Measurements from ENCODE around the gene DUOXA1. TPM values are rescaled to one million over a fixed set of nuclear protein-coding genes. Genes with fewer than 3 reads are reported as not detected.
"Not testable (repeated sequence)": the region's sequence is repeated elsewhere in the genome, so short reads cannot be mapped to it uniquely, and the experiment has no call there.

The DUOXA1 gene
- total RNA-seq, 1 experiment from 2014 or later: not detected

DNA sequence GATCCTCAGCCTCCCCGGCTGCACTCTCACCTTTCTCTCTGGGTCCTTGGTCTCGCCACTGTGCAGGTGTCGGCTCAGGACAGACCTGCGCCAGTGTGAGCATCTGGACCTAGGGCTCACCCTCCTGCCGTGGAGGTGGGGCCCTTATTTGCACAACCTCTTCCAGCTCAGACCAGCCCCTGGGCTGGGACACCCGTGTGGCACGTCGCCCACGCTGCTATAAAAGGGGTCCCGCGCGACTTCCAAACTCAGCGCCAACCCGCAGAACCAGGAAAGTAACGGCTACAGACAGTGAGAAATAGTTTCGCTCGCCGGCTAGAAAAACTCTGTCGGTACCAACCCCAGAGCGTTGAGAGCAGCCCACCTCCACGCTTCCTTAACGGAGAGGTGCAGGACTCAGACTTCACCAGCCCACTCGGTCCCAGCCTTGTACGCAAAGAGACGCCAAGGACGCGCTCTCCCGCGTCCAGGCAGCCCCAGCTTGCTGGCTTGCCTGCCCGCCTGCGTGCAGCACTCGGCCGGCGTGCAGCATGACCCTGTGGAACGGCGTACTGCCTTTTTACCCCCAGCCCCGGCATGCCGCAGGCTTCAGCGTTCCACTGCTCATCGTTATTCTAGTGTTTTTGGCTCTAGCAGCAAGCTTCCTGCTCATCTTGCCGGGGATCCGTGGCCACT is 15.5 kb downstream of the DUOXA1 start, which contains the start of the genes DUOX2 and DUOXA2:
Gene DUOX2, minus strand, starts transcription at position 97 of the 675 bp plus-strand sequence. CDS start 761 bp downstream, outside the sequence.
Gene DUOXA2, plus strand, starts transcription at position 251 of the 675 bp plus-strand sequence. Its CDS starts 280 bp downstream, at position 531.
- no peak for DNase-seq (ENCODE audit: low spot score)

DNA sequence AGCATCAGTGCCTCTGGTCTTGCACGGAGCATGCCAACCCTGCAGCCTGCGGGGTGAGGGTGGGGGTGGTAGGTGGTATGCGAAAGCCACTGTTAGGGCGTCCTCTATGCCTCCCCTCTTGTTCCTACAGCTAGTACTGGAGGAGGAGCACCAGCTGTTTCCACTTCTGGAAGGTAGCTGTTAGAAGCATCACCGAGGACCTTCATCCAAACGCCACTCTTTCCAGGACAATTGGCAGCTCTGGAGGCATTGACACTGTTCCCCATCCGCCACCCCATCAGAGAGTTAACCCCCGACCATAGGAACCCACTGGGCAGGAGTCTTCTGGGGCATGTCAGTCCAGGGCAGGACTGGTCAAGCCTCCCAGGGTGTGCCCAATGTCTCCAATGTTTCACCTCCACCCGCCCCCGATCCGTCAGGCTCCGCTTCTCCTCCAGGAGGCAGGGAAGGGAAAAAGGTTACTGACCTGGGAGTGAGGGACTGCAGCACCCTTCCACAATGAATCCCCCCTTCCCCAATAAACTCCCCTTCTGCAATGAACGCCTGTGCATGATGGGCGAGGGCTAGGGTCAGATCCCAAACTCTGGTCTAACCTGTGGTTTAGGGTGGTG is 16.2 kb downstream of the DUOXA1 start:
- DNase-seq (ENCODE audit: low spot score): no peak

DNA sequence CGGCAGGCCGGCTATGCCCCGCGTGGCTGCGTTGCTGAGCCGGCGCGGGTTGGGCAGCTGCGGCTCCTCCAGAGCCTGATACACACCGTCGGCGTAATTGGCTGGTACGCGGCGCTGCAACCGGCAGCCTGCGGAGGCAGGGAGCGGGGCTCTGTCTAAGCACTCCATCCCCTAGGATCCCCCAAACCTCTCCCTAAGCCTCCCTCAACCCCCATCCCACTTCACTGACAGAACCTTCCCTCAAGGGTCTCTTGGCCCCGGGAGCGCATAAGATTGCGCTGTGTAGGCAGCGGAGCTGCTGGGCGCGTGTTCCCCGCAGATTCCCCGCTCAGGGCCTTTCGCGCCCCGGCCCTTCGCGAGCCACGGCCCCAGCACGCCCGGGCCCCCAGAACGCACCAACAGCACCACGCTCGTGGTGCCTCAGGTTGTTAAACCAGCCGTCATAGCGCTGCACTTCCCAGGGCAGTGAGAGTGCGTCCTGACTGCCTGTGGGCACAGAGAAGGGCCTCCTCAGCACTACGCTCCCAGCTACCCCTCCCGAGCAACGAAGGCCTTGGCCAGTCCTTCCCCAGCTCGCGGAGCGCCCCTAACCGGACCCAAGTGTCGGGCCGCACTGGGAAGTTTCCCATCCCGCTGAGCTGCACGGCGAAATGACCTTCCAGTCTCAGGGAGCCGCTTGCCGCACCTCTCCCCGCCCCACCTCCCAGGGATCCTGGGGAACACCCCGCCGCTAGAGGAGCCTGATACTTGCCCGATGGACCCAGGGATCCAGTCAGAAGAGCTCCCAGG is 16.9 kb downstream of the DUOXA1 start:
- no peak for DNase-seq (ENCODE audit: low spot score)

DNA sequence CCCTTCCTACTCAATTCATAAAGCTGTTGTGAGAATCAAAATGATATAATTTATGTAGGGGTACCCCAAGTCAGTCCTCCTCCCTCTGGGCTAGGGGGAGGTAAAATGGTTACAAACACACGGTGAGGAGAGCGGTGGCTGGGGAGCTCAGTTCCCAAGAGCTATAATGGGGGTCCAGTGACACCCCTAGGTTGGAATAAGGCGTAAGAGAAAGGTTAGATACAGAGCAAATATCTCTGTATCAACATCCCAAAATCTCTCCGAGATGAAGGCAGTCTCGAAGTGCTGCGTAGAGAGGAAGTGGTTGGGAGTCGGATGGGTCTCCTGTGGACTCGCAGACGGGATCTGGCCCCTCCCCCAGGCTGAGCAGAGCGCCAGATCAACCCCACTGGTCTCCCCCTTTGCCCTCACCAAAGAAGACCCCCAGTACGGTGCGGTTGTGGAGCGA is 17.5 kb downstream of the DUOXA1 start:
- DNase-seq (ENCODE audit: low spot score): no peak

DNA sequence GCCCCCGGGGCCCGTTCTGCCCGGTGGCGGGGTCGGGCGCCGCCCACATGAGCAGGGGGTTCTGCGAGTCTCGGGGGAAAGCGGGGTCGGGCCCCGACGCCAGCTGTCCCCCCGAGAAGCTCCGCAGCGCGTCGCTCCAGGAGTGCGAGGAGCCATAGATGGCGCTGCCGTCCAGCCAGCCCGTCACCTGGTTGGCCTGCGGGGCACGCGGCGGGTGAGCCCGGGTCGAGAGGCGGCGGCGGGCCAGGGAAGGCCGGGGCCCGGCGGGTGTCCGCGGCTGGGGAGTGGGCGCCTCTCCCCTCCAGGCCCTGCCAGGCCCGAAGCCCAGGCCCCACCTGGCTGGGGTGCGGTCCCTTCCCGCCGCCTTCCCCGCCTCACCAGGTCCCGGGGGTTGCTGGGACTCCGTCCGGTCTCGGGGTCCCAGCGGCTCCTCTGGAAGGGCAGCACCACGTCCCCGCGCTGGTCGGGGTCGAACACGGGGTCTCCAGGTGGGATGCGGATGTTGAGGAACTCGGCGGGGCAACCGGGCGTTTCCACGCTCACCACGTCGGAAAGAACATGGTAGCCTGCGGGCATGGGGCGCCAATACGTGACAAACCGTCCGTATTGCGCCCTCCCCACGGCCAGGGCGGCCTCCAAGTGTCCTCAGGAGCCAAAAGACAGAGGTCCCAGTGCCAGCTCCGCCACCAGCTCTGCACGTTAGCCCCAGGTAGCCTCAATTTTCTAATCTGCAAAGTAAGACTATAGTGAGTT is 18.1 kb downstream of the DUOXA1 start:
- no peak for DNase-seq (ENCODE audit: low spot score)

DNA sequence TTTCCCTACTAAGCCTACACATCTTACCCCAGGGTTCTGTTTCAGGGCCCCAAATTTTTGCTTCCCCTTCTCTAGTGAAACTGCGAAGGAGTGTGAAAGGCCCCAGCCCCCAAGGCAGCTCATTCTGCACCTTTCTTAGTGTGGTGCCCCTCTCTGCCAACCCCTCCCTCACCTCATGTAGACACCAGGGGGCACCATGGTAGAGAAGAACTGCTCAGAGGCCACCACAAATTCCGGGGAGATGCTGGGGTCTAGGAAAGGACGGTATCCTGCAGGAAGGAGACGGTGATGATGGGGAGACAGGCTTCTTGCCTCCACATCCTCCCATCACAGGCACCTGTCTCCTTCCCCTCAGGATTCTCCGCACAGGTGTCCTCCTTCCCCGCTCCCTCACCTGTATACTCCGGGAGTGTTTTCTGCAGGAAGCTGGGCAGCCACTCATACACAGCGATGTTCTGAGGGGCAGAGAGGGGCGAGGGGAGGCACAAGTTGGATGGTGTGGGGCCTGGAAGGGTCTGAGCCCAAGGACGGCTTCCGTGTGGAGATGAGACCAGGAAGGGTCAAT is 19.3 kb downstream of the DUOXA1 start:
- no peak for DNase-seq (ENCODE audit: low spot score)

DNA sequence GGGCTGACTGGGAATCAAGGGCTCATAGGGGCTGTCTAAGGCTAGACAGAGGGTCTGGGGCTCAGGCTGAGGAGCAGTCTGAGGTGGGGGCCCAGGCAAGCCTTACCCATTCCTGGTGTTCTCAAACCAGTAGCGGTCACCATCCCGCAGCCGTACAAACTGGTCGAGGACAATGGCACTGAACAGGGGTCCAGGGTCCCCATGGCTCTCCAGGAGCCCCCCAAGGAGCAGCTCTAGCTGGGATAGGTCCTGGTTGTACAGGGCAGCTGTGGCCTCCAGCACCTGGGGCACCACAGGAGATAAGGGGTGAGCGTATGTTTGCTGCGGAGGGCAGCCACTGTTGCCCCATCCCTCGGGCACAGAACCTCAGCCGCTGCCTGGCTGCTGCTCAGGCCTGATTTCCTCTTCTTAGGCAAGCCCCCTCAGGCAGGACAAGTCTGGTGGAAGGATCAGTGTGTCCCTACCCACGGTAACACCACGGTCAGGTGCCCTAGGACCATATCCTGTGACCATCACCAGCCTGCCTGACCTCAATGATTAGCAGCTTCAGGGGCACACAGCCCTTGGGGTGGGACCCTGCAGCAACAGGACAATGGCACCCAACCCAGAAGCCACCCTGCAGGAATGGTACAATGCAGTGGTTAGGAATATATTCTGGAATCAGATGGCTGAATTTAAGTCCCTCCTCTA is 21.6 kb downstream of the DUOXA1 start:
- DNase-seq (ENCODE audit: low spot score): no peak

DNA sequence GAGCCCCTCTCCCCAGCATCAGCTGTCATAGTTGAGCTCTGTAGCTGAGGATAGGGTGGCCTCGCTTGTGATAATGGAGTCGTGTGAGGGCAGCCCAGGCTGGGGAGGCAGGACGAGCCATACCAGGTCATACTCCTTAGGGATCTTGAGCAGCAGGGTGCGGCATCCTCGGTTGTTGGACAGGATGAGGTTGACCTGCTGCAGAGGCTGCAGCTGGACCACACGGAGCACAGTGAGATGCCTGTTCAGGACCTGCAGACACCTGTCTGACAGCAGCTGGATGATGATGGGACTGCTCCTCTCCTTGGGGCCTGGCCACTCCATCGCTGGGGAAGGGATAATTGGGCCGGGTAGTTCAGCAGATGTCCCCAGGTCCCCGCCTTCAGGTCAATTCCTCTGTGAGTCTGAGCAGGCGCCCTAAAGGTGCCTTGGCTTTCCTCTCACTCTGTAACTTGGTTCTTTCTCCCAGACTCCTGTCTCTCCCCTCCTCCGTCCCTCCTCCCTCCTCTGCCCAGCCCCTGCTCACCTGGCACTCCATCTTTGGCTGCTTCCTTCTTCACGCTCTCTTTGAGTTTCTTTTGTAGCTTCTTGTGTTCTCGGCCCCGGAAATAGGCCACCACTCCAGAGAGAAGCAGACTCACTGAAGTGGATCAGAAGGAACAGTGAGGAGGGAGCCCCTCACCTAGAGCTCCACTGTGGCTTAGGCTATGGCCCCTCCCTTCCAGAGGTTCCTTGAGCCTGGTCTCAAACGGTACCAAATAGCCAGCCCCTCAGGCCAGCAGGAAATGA is 23.5 kb downstream of the DUOXA1 start:
- DNase-seq (ENCODE audit: low spot score): no peak

DNA sequence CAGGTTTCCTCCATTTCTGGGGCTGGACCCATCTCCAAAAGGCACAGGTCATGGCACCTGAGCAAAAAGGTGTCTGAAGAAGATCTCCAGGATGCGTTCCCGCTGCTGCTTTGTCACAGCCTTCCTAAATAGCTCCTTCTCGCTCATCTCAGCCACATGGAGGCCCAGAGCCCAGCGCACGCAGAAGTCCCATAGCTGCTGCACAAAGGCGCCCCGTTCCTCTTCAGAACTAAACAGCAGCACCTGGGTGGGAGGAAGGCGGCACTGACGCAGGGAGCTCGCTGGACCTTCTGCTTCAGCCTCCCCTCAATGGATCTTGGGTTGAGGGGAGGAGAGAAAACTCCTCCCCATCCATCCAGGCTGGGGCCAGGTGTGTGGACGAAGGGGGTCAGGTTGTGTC is 24.1 kb downstream of the DUOXA1 start:
- no peak for DNase-seq (ENCODE audit: low spot score)

DNA sequence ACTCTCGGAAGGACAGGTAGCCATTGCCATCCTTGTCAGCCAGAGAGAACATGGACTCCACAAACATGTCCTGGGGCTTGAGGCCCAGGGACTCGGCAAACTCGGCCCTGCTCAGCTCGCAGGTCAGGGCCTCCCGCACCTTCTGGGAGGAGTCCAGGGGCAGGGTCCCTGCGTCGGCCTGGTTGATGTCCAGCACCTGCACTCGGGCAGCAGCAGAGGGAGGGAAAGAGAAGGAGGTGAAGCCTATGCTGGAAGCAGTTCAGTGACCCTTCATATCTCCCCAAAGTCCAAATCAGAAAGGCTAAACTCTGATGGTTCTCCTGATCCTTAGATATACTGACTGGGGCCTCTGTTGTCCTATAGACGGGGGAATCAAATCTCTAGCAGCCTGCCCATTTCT is 25.5 kb downstream of the DUOXA1 start:
- DNase-seq (ENCODE audit: low spot score): not testable (repeated sequence)

DNA sequence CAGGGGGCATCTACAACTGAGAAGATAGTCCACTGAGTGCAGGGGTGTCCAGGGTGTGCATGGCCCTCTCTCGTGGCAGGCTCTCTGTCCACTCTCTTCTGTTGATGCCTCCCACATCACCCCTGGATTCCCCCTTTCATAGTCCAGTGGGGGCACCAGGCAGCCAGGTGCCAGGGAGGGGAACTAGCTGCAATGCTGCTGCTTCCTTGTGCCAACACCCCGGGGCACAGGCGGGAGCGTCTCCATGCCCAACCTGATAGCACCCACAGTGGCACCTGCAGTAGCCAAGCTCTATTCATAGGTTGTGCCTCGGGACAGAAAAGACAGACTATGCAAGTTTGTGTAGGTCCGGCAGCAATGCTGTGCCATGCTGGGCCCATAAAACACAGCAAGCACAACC is 27.5 kb downstream of the DUOXA1 start:
- no peak for DNase-seq (ENCODE audit: low spot score)

DNA sequence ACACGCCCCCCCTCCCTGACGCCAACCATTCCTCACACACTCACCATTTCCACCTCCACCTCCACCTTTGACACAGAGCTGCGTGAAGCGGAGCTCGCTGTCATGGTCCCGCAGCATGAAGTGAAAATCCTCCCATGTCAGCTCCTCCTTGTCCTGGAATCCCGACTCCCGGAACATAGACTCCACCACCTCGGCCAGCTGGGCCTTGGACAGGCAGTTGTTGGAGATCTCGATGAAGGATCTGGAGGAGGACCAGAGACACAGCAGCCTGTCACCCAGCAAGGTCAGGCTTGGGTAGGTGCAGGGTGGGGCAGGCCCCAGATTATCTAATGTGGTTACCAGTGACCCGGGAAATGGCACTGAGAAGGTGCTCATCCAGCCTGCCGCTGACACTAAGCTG is 27.9 kb downstream of the DUOXA1 start:
- DNase-seq (ENCODE audit: low spot score): no peak

DNA sequence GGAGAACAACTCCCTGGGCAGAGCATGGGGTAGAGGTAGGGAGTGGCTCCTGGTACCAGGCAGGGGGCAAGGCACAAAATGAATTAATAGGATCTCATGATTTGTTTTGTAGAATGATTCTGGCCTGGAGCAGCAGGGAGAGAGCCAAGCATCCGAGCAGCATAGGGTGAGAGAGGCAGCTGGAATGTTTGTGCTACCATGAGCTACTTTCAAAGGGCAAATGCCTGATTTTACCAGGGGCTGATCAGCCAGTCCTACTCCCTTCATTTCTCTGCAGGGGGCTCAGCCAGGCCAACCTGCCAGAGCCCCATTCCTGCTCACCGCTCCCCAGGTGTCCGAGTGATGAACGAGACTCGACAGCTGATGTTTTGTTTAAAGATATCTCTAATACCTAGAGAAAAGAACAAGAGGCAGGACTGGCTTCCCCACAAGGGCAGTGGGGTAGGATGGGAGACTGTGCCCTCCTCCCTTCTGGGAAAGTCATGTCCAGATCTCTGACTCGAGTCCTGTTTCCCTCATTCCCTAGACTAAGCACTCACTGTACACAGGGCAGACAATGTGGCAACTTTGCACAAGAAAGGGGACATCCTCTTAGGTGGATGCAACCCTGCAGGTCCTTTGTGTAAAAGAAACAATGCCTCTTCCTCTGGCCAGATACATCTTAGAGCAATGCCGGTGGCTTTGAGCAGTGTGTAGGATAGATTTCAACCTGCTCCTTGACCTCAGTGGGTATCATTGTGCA is 28.6 kb downstream of the DUOXA1 start:
- DNase-seq (ENCODE audit: low spot score): no peak

DNA sequence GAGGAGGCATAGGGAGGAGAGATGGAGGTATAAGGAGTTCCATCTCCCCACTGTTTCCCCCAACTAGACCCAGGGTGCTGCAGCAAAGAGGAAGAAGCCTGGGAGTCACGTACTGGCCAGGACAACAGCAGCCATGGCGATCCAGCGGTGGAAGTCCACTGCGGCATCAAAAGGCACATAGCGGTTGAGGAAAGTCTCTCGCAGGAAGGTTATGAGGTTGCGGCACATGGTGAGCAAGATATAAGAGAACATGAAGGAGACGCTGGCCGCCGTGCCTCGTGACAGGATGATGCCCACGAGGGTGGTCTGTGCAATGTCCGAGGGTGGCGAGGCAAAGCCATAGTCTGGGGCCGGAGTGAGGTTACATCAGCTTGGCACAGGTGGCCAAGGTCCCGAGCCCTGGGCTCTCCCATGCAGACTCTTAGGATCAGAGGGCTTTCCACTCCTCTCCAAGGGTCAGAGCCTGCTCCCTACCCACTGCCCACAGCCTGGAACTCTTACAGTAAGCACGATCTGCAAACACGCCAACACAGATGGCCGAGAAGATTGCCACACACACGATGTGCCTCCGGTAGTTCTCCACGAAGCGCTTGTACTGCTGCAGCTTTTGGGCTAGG is 30.0 kb downstream of the DUOXA1 start:
- no peak for DNase-seq (ENCODE audit: low spot score)

DNA sequence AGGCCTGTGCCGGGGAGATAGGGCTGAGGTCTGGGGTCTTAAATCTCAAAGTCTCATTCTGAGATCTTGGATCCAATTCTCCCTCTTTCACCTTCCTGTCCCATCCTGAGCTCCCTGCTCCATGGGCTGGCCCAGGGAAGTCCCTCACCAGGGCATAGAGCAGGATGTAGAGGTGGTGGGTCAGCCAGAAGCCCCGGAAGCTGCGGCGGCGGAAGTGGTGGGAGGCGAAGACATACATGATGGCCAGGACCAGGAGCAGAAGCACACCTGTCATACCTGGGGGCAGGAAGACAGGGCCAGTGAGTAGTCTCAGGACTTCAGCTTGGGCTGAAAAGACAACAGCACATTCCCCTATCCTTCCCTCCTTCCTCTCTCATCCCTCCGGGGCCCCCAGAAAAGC is 32.2 kb downstream of the DUOXA1 start:
- DNase-seq (ENCODE audit: low spot score): no peak

DNA sequence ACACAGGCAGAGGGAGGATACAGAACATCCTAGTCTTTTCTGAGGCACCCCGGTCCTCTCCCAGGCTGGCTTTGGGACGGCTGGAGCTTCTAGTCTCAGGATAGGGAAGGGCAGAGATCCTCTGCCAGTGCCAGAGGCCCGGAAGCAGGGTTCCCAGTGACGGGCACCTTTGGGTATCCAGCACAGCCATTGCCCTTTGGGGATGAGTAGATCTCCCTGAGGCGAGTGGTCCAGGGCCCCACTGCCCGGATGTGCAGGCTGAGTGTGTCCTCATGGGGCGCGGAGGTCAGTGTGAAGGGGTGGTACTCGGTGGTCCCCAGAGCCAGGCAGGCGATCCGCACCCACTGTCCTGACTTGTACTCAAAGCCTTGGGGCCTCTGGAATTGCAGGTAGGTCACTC is 34.0 kb downstream of the DUOXA1 start:
- DNase-seq (ENCODE audit: low spot score): no peak

DNA sequence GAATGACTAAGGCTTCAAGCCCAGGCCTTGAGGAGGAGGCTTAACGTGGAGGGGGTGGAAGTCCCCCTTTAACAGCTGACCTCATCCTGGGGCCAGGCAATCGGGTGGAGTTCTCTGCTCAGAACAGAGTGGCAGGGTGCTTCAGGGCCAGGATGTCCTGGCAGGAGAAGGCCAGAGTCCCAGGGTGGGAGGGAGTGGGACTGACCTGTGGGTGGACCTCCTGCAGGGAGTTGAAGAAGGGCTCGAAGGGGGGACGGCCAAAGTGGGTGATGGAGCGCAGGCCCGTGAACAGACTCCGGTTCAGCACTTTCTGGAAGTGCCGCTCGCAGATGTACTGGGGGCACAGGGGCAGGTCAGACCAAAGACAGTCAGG is 35.3 kb downstream of the DUOXA1 start:
- DNase-seq (ENCODE audit: low spot score): no peak

DNA sequence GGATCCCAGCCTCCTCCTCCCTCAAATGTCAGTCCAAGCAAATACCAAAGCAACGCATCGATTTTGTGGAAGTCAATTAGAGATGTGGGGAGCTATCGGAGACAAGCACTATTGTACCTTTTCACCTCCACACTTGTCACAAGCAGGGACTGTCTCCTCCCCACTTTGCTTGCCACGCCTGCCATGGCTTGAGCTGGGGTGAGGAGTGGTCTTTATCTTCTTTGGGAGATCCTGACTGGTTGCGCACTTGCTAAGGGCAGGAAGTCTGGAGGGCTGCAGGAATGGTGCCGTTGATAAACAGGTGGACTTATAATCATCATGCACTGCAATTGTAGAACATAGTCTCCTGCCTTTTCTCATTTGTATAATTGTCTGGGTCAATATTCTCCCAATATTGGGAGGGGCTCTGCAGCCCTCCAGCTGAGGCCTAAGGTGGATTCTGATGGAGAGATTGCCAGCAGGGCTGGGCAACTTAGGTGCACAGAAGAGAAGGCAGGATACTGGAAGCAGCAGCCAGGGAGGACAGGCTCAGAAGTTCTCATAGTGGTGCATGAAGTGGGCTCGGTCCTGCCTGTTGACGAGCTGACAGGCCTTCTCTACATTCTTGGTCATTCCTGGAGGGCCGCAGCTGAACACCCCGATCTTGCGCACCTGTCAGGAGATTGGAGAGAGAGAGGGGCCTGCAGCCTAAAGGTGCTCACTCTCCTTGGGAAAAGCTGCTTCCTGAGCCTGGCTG is 35.9 kb downstream of the DUOXA1 start:
- DNase-seq (ENCODE audit: low spot score): no peak

All from H4 (cell line).